ENCODE data around the gene SPATA3.

DNA sequence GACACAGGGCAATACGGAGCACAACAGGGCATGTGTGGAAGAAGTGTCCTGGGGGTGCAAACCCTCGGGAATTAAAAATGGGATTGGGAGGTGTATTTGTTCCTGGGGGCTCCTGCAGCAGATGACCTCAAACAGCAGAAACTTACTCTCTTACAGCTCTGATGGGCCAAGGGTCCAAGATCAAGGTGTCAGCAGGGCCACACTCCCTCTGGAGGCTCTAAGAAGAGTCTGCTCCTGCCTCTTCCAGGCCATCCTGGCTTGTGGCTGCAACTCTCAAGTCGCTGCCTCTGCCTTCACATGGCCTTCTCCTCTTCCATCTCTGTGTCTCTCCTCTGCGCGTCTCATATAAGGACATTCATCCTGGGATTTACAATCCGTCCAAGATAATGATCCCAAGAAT is 12.4 kb upstream of the SPATA3 start:
- no peak for TF ChIP-seq TARDBP (IDR thresholded peaks at IDR 0.05)
- TF ChIP-seq LEF1 (IDR thresholded peaks at IDR 0.05; ENCODE audit: borderline replicate concordance): no peak
- TF ChIP-seq FOXK2 (IDR thresholded peaks at IDR 0.05): no peak
- no peak for TF ChIP-seq SP1 (IDR thresholded peaks at IDR 0.05)
- TF ChIP-seq CTBP1 (IDR thresholded peaks at IDR 0.05; ENCODE audit: borderline replicate concordance): no peak
- no peak for TF ChIP-seq ELF4 (IDR thresholded peaks at IDR 0.05)
- no peak for TF ChIP-seq ZNF384 (IDR thresholded peaks at IDR 0.05)
- TF ChIP-seq HDGF (IDR thresholded peaks at IDR 0.05; ENCODE audit: borderline replicate concordance): no peak
- TF ChIP-seq BHLHE40 (IDR thresholded peaks at IDR 0.05; ENCODE audit: borderline replicate concordance): no peak
- no peak for TF ChIP-seq FOXM1 (IDR thresholded peaks at IDR 0.05; ENCODE audit: borderline replicate concordance)

All from HEK293T (cell line).